IMR-90 (cell line): ENCODE data around the gene CIAO3. TPM values are rescaled to one million over a fixed set of nuclear protein-coding genes. Genes with fewer than 3 reads are reported as not detected.

ENCODE experiments used
- ATAC-seq: fragments of 200-7000 bp; cut with Tn5 transposase; 2 replicates; pipeline ENCODE4 v1.9.1; 2020; ENCODE audit warnings: low read depth, mild to moderate bottlenecking, moderate library complexity
- BruUV-seq: library from RNA; stranded (reverse); fragments of 400-500 nt; replicated peaks from 2 replicates; lab custom pipeline; 2021; lab: Mats Ljungman, UMichigan
- CTCF ChIA-PET: fragments of 300-600 bp; formaldehyde crosslinking; extraction: SDS; loops from one replicate; lab custom pipeline; 2021; ENCODE audit warnings: antibody characterized with exemption; lab: Yijun Ruan, JAX
- POLR2A ChIA-PET: fragments of 300-600 bp; sonication (Branson Sonifier 250); formaldehyde crosslinking; loops from one replicate; lab custom pipeline; 2022; ENCODE audit warnings: antibody characterized with exemption; ENCODE audit not compliant: unreplicated experiment; lab: Charles Lee
- DNase-seq: peaks from one replicate; pipeline ENCODE4 v3.0.0; 2013
- H2AFZ ChIP-seq: replicated peaks from 2 replicates; pipeline ENCODE3; 2013; ENCODE audit warnings: low read length, mild to moderate bottlenecking; ENCODE audit not compliant: poor library complexity
- H2AK5ac ChIP-seq: 2 replicates; pipeline ENCODE4 v1.6.1; 2013; ENCODE audit warnings: low read depth, low read length, inconsistent platforms
- H2AK9ac ChIP-seq: replicated peaks from 2 replicates; pipeline ENCODE3; 2013; ENCODE audit warnings: mild to moderate bottlenecking, low read depth, low read length, moderate library complexity; ENCODE audit not compliant: poor library complexity
- H2BK120ac ChIP-seq: 2 replicates; pipeline ENCODE4 v1.6.1; 2013; ENCODE audit warnings: low read depth, low read length, inconsistent platforms
- H2BK15ac ChIP-seq: 3 replicates; pipeline ENCODE4 v1.6.1; 2013; ENCODE audit warnings: low read depth, low read length, inconsistent platforms
- H2BK20ac ChIP-seq: 2 replicates; pipeline ENCODE4 v1.6.1; 2013; ENCODE audit warnings: low read depth, mild to moderate bottlenecking, inconsistent platforms, low read length, moderate library complexity
- H2BK5ac ChIP-seq: 2 replicates; pipeline ENCODE4 v1.6.1; 2013; ENCODE audit warnings: mild to moderate bottlenecking, low read depth, low read length, inconsistent platforms; ENCODE audit not compliant: poor library complexity, severe bottlenecking
- H3K14ac ChIP-seq: replicated peaks from 2 replicates; pipeline ENCODE4 v1.6.1; 2013; ENCODE audit warnings: low read depth, low read length, inconsistent platforms
- H3K18ac ChIP-seq: 2 replicates; pipeline ENCODE4 v1.6.1; 2013; ENCODE audit warnings: low read depth, low read length, control low read depth
- H3K23ac ChIP-seq: 2 replicates; pipeline ENCODE4 v1.6.1; 2013; ENCODE audit warnings: low read depth, low read length, inconsistent platforms
- H3K27ac ChIP-seq: 2 replicates; pipeline ENCODE4 v1.5.1; 2013; ENCODE audit warnings: mild to moderate bottlenecking, control low read depth, low read length; ENCODE audit not compliant: insufficient read depth
- H3K27me3 ChIP-seq: 2 replicates; pipeline ENCODE4 v1.6.1; 2013; ENCODE audit warnings: low read length; ENCODE audit not compliant: control insufficient read depth, insufficient read depth
- H3K36me3 ChIP-seq: 2 replicates; pipeline ENCODE4 v1.6.1; 2013; ENCODE audit warnings: low read length, mixed read lengths; ENCODE audit not compliant: control insufficient read depth, insufficient read depth
- H3K4ac ChIP-seq: 2 replicates; pipeline ENCODE4 v1.6.1; 2013; ENCODE audit warnings: low read depth, low read length, inconsistent platforms
- H3K4me1 ChIP-seq: 2 replicates; pipeline ENCODE4 v1.6.1; 2013; ENCODE audit warnings: low read length, mixed read lengths; ENCODE audit not compliant: control insufficient read depth, insufficient read depth
- H3K4me2 ChIP-seq: 2 replicates; pipeline ENCODE4 v1.6.1; 2013; ENCODE audit warnings: low read depth, mild to moderate bottlenecking, control low read depth, low read length, moderate library complexity
- H3K4me3 ChIP-seq: 2 replicates; pipeline ENCODE4 v1.5.1; 2013; ENCODE audit warnings: low read depth, mild to moderate bottlenecking, control low read depth, low read length, moderate library complexity; ENCODE audit not compliant: insufficient read depth
- H3K56ac ChIP-seq: 2 replicates; pipeline ENCODE4 v1.6.1; 2013; ENCODE audit warnings: low read length, inconsistent platforms; ENCODE audit not compliant: insufficient read depth; ENCODE audit errors: extremely low read depth
- H3K79me1 ChIP-seq, 2 experiments: 2 replicates each; pipeline ENCODE4 v1.6.1; 2013; ENCODE audit warnings: low read length in 2 of 2, inconsistent platforms in 1 of 2, low read depth in 1 of 2
- H3K9ac ChIP-seq: 2 replicates; pipeline ENCODE4 v1.6.1; 2013; ENCODE audit warnings: low read depth, low read length, control low read depth
- H3K9me1 ChIP-seq: 2 replicates; pipeline ENCODE4 v1.6.1; 2013; ENCODE audit warnings: low read length, inconsistent platforms; ENCODE audit not compliant: insufficient read depth
- H3K9me3 ChIP-seq: 2 replicates; pipeline ENCODE4 v1.6.1; 2013; ENCODE audit warnings: low read length; ENCODE audit not compliant: control insufficient read depth, insufficient read depth
- H4K20me1 ChIP-seq: 2 replicates; pipeline ENCODE4 v1.6.1; 2013; ENCODE audit warnings: low read length, inconsistent platforms; ENCODE audit not compliant: insufficient read depth
- H4K5ac ChIP-seq: 2 replicates; pipeline ENCODE4 v1.6.1; 2013; ENCODE audit warnings: mild to moderate bottlenecking, low read depth, low read length, control low read depth
- H4K8ac ChIP-seq, 2 experiments: 2 replicates each; pipeline ENCODE4 v1.6.1; 2013; ENCODE audit warnings: low read depth in 2 of 2, low read length in 2 of 2, control low read depth in 1 of 2, inconsistent platforms in 1 of 2
- H4K91ac ChIP-seq: 2 replicates; pipeline ENCODE4 v1.6.1; 2013; ENCODE audit warnings: low read depth, low read length, inconsistent platforms; ENCODE audit not compliant: insufficient read depth
- RCOR1 ChIP-seq: IDR thresholded peaks from 2 replicates; pipeline ENCODE4 v1.6.1; 2012; ENCODE audit warnings: mild to moderate bottlenecking, low read length, improper control_type of control experiment; ENCODE audit not compliant: insufficient replicate concordance
- SMC3 ChIP-seq: fragments of 150-350 bp; IDR thresholded peaks from 2 replicates; pipeline ENCODE4 v1.6.1; 2016; ENCODE audit warnings: low read depth, mild to moderate bottlenecking, antibody characterized with exemption, low read length, moderate library complexity
- WGBS, 2 experiments: methylation state at CpG; one replicate each; pipeline versions ENCODE4 v1.1.5 to v1.1.7; 2013; ENCODE audit warnings: missing lambda C conversion rate in 2 of 2; ENCODE audit not compliant: insufficient read length in 1 of 2; ENCODE audit errors: extremely low coverage in 2 of 2; 5-methylcytosine and 5-hydroxymethylcytosine counted together
- dilution Hi-C: fragments of 300-500 bp; cut with HindIII; formaldehyde crosslinking; loops from one replicate; pipeline ENCODE4 v1.14.3; 2018; ENCODE audit warnings: low sequenced_read_pairs; ENCODE audit not compliant: unreplicated experiment
- in situ Hi-C: fragments of 300-500 bp; cut with MboI; formaldehyde crosslinking; loops from 3 replicates; pipeline ENCODE4 v1.14.3; 2019; ENCODE audit warnings: low sequenced_read_pairs, inconsistent platforms, mixed read lengths
- intact Hi-C: fragments of 100-400 bp; cut with micrococcal nuclease; formaldehyde crosslinking; loops from 2 replicates; pipeline ENCODE4 v1.10.0; 2022
- polyA plus RNA-seq, 3 experiments: library from polyadenylated mRNA; depleted of rRNA; stranded (reverse); fragments of >200 nt; gene quantifications; 2 replicates each; pipeline ENCODE4 v1.2.3, GENCODE V29; 2012; ENCODE audit warnings: low replicate concordance in 1 of 3
- total RNA-seq: library from RNA; depleted of rRNA; stranded (reverse); fragments of >200 nt; gene quantifications from 2 replicates; pipeline ENCODE4 v1.2.3, GENCODE V29; 2012

The CIAO3 gene
- total and polyA plus RNA-seq, 2 of the 4 experiments (the other 2 are of a cell fraction): 17.0 to 20.2 TPM

DNA sequence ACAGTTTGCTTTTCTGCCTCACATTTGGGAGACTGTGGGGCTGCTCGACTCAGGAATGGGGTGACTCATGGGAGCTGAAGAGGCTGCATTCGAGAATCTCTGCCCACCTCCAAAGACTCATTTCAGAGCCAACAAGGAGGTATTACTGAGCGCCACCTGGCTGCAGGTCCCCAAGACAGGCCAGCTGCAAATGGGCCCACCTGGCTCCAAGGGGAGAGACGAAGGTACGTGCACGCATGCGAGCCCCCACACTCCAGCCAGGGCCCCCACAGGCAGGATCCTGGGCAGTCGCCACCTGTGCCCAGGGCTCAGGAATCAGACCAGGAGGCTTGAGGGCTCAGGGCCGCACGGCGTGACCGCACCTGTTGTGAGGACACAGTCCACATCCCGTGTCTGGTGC is 7.9 kb downstream of the CIAO3 start:
- H4K5ac ChIP-seq: no peak overlapping the region
- no peaks in the 10 kb centered on the region for H3K9me3 ChIP-seq
- in situ Hi-C loops: no loop called here
- no peak overlapping the region for H2BK120ac ChIP-seq
- BruUV-seq: no TSS peak
- H2AK9ac ChIP-seq: peak overlapping the region; percentile 42
- no peak for ATAC-seq
- peaks cover 4% of the 10 kb centered on the region for H4K20me1 ChIP-seq
- no peak overlapping the region for H4K8ac ChIP-seq
- no peak overlapping the region for H2BK20ac ChIP-seq
- peaks cover 48% of the 10 kb centered on the region for H3K36me3 ChIP-seq
- no peak overlapping the region for H3K27ac ChIP-seq
- no peak for TF ChIP-seq RCOR1
- TF ChIP-seq SMC3: 0 out of 2 replicates have a peak, but pooled peaks have one; percentile 9
- H2BK5ac ChIP-seq: no peak overlapping the region
- H3K14ac ChIP-seq: no peak overlapping the region
- H3K56ac ChIP-seq: no peak overlapping the region
- H3K4me3 ChIP-seq: no peak overlapping the region
- H2BK15ac ChIP-seq: no peak overlapping the region
- POLR2A ChIA-PET: no interaction called here
- peaks cover 0 to 4% of the 10 kb centered on the region in 2 experiments; a peak in 1 of 4 replicates for H3K79me1 ChIP-seq
- no peaks in the 10 kb centered on the region for H3K9me1 ChIP-seq
- no peak overlapping the region for H2AK5ac ChIP-seq
- no peak overlapping the region for H3K18ac ChIP-seq
- H3K9ac ChIP-seq: no peak overlapping the region
- no peak overlapping the region for H2AFZ ChIP-seq
- H3K23ac ChIP-seq: no peak overlapping the region
- CTCF ChIA-PET: no interaction called here
- intact Hi-C loops: no loop called here
- dilution Hi-C loops: no loop called here
- H3K4ac ChIP-seq: no peak overlapping the region
- peaks cover 3% of the 10 kb centered on the region for H3K4me1 ChIP-seq
- DNase-seq: peak; percentile 21
- no peak overlapping the region for H3K4me2 ChIP-seq
- H4K91ac ChIP-seq: no peak overlapping the region
- no peaks in the 10 kb centered on the region for H3K27me3 ChIP-seq
- 93% methylated on average over 5 of the region's 13 CpGs; no CpG with 5 or more reads in 1 of the 2 experiments for WGBS, 2 experiments
